Lung (tissue), 12 donors: ENCODE results near the gene AHRR. TPM values are rescaled to one million over a fixed set of nuclear protein-coding genes. Genes with fewer than 3 reads are reported as not detected.

Source experiments
- ATAC-seq: fragments of 200-7000 bp; cut with Tn5 transposase; one replicate; pipeline ENCODE4 v1.9.1; 2020; ENCODE audit warnings: moderate number of reproducible peaks; ENCODE audit not compliant: insufficient read depth, low FRiP score
- DNase-seq, 3 donors: peaks; one replicate each; pipeline ENCODE4 v3.0.0-alpha.2; 2013 to 2017
- H3K27ac ChIP-seq, 2 donors: one replicate each; pipeline ENCODE4 v1.5.1; 2013; ENCODE audit warnings: mild to moderate bottlenecking in 2 of 2, moderate library complexity in 2 of 2, control low read depth in 1 of 2, inconsistent platforms in 1 of 2, low read depth in 1 of 2, low read length in 1 of 2
- H3K27me3 ChIP-seq, 3 donors: one replicate each; pipeline ENCODE4 v1.5.1; 2013; ENCODE audit warnings: low read length in 2 of 3; ENCODE audit not compliant: control insufficient read depth in 3 of 3, insufficient read depth in 3 of 3
- H3K36me3 ChIP-seq, 4 donors: one replicate each; pipeline ENCODE4 v1.5.1; 2013; ENCODE audit warnings: low read length in 4 of 4, mild to moderate bottlenecking in 1 of 4, moderate library complexity in 1 of 4; ENCODE audit not compliant: control insufficient read depth in 4 of 4, insufficient read depth in 4 of 4
- H3K4me1 ChIP-seq, 5 donors: one replicate each; pipeline ENCODE4 v1.5.1; 2013; ENCODE audit warnings: low read length in 5 of 5, mild to moderate bottlenecking in 2 of 5, moderate library complexity in 1 of 5; ENCODE audit not compliant: control insufficient read depth in 5 of 5, insufficient read depth in 5 of 5
- H3K4me3 ChIP-seq: one replicate; pipeline ENCODE4 v1.5.1; 2013; ENCODE audit warnings: mild to moderate bottlenecking, control low read depth, moderate library complexity
- H3K9ac ChIP-seq, 2 donors: one replicate each; pipeline ENCODE4 v1.5.1; 2013; ENCODE audit warnings: low read length in 2 of 2, control low read depth in 1 of 2; ENCODE audit not compliant: insufficient read depth in 1 of 2
- H3K9me3 ChIP-seq, 4 donors: one replicate each; pipeline ENCODE4 v1.5.1; 2013; ENCODE audit warnings: low read length in 3 of 4, mild to moderate bottlenecking in 1 of 4, moderate library complexity in 1 of 4; ENCODE audit not compliant: control insufficient read depth in 4 of 4, insufficient read depth in 3 of 4
- WGBS, 2 donors: extraction: QIAGEN DNeasy Blood & Tissue Kit; methylation state at CpG; one replicate each; pipeline ENCODE4 v1.1.7; 2013; 5-methylcytosine and 5-hydroxymethylcytosine counted together
- polyA plus RNA-seq, 2 donors: library from polyadenylated mRNA; stranded (reverse); fragments of 200-250 nt; gene quantifications; one replicate each; pipeline ENCODE4 v1.2.1, GENCODE V29; 2013
- total RNA-seq, 2 donors: library from RNA; depleted of rRNA in 1 of 2; stranded (reverse); fragments of >200 nt in 1 of 2; gene quantifications; one replicate each; pipeline ENCODE4 v1.2.1, GENCODE V29; 2014 to 2021
- TF ChIP-seq, protein P1 (sequence below): IDR thresholded peaks from 2 replicates; pipeline ENCODE4 v1.5.1; 2012; ENCODE audit warnings: mild to moderate bottlenecking; ENCODE audit errors: control extremely low read depth, extremely low read depth
- donor health status: control.
- donor health status: control.
- donor health status: Bipolar disorder and iron deficiency.
- donor health status: healthy.
- donor health status: DM: yes; HTN: yes; CAD: no.

AHRR gene
- total and polyA plus RNA-seq, 4 donors, result 0.63 to 8.8 (median 2.8) TPM

GRCh38 chr5:359301-359897 is 37.9 kb downstream of the AHRR start:
- 86 to 89% methylated on average over 23 of the region's 23 CpGs for WGBS, 2 donors
- H3K9me3 ChIP-seq, result peaks cover 0 to 5% (median 0%) of the 10 kb centered on the region in 4 donors
- peaks cover 0 to 9% (median 0%) of the 10 kb centered on the region in 4 donors for H3K36me3 ChIP-seq
- DNase-seq (no peak), ATAC-seq (no peak)
- TF ChIP-seq, protein P1, sequence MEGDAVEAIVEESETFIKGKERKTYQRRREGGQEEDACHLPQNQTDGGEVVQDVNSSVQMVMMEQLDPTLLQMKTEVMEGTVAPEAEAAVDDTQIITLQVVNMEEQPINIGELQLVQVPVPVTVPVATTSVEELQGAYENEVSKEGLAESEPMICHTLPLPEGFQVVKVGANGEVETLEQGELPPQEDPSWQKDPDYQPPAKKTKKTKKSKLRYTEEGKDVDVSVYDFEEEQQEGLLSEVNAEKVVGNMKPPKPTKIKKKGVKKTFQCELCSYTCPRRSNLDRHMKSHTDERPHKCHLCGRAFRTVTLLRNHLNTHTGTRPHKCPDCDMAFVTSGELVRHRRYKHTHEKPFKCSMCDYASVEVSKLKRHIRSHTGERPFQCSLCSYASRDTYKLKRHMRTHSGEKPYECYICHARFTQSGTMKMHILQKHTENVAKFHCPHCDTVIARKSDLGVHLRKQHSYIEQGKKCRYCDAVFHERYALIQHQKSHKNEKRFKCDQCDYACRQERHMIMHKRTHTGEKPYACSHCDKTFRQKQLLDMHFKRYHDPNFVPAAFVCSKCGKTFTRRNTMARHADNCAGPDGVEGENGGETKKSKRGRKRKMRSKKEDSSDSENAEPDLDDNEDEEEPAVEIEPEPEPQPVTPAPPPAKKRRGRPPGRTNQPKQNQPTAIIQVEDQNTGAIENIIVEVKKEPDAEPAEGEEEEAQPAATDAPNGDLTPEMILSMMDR, result no peak
- no peaks in the 10 kb centered on the region for H3K4me1 ChIP-seq
- no peak overlapping the region for H3K27ac ChIP-seq
- no peaks in the 10 kb centered on the region for H3K27me3 ChIP-seq
- no peak overlapping the region for H3K9ac ChIP-seq
- H3K4me3 ChIP-seq, result no peak overlapping the region

- peaks cover 0 to 7% (median 0%) of the 10 kb centered on the region in 4 donors for H3K36me3 ChIP-seq
- no peak overlapping the region for H3K9ac ChIP-seq
- WGBS, 2 donors, result 60 to 78% methylated on average over 14 of the region's 14 CpGs
- no peaks in the 10 kb centered on the region for H3K4me1 ChIP-seq
- no peaks in the 10 kb centered on the region for H3K27me3 ChIP-seq
- no peak overlapping the region for H3K27ac ChIP-seq
- no peak for DNase-seq
- no peak overlapping the region for H3K4me3 ChIP-seq
- peaks cover 0 to 2% (median 0%) of the 10 kb centered on the region in 4 donors for H3K9me3 ChIP-seq
- TF ChIP-seq, protein P1, result no peak
- ATAC-seq, result no peak
These were observed 38.9 kb downstream of the AHRR start for GRCh38 chr5:360257-361027.

DNA sequence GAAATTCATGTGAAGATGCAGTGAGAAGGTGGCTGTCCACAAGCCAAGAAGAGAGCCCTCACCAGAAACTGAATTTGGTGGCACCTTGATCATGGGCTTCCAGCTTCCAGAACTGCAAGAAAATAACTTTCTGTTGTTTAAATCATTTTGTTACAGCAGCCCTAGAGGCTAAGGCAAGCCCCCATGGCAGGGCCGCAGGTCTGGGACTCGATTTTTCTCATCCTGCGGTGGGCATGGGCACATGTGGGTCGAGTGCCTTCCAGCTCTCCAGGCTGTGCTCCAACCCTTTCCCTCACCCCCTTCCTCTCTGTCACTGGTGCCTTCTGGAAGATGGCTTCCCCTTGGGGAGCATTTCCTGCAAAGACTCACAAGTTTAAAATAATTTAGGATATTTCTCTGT is 40.7 kb downstream of the AHRR start:
- ATAC-seq (no peak), DNase-seq (no peak)
- Histone ChIP-seq H3K4me1 (no peaks in the 10 kb centered on the region), H3K9me3 (no peaks in the 10 kb centered on the region), H3K27ac (no peak overlapping the region), H3K27me3 (no peaks in the 10 kb centered on the region), H3K36me3 (peaks cover 0 to 6% (median 0%) of the 10 kb centered on the region in 4 donors), H3K9ac (no peak overlapping the region), H3K4me3 (no peak overlapping the region)
- TF ChIP-seq, protein P1, result no peak
- 84 to 95% methylated on average over 4 of the region's 4 CpGs for WGBS, 2 donors
